HG03139 (cell line): ENCODE data around the gene ITIH1.

Experiments
- ATAC-seq: cut with Tn5 transposase; IDR thresholded peaks from one replicate; pipeline ENCODE4 v1.9.1; 2021; ENCODE audit not compliant: unreplicated experiment

ITIH1 gene

GRCh38 chr3:52790337-52790736 lies 12.9 kb downstream of the ITIH1 start:
- no peak for ATAC-seq

GRCh38 chr3:52790741-52791140 lies 13.3 kb downstream of the ITIH1 start:
- ATAC-seq: no peak

GRCh38 chr3:52791366-52791765 lies 14.0 kb downstream of the ITIH1 start:
- ATAC-seq: no peak

GRCh38 chr3:52791928-52792327 lies 14.5 kb downstream of the ITIH1 start:
- no peak for ATAC-seq

GRCh38 chr3:52792413-52792812 lies 15.0 kb downstream of the ITIH1 start:
- ATAC-seq: no peak

GRCh38 chr3:52792961-52793695 lies 15.7 kb downstream of the ITIH1 start:
- ATAC-seq: no peak

- no peak for ATAC-seq
Measured at GRCh38 chr3:52793702-52794611, 16.6 kb downstream of the ITIH1 start.

GRCh38 chr3:52794612-52795099 lies 17.3 kb downstream of the ITIH1 start, which contains the start of gene ITIH3:
TSS of gene ITIH3 (plus strand) at chr3:52794796. CDS start at chr3:52794804, 8 bp downstream.
- no peak for ATAC-seq

GRCh38 chr3:52795298-52795900 lies 18.0 kb downstream of the ITIH1 start:
- ATAC-seq: no peak

- ATAC-seq: no peak
Measured at GRCh38 chr3:52796411-52796810, 19.0 kb downstream of the ITIH1 start.

- no peak for ATAC-seq
Measured at GRCh38 chr3:52798376-52798977, 21.1 kb downstream of the ITIH1 start.

- ATAC-seq: no peak
Measured at GRCh38 chr3:52798978-52799476, 21.6 kb downstream of the ITIH1 start.

GRCh38 chr3:52800079-52800478 lies 22.7 kb downstream of the ITIH1 start:
- no peak for ATAC-seq

- ATAC-seq: no peak
Measured at GRCh38 chr3:52801839-52802238, 24.4 kb downstream of the ITIH1 start.

- ATAC-seq: no peak
Measured at GRCh38 chr3:52805270-52806039, 28.1 kb downstream of the ITIH1 start.

- ATAC-seq: no peak
Measured at GRCh38 chr3:52809149-52809548, 31.8 kb downstream of the ITIH1 start.

GRCh38 chr3:52809662-52810377 lies 32.4 kb downstream of the ITIH1 start:
- no peak for ATAC-seq

- ATAC-seq: no peak
Measured at GRCh38 chr3:52810923-52811322, 33.5 kb downstream of the ITIH1 start.

- no peak for ATAC-seq
Measured at GRCh38 chr3:52811452-52812011, 34.1 kb downstream of the ITIH1 start.
